ENCODE data around the gene SLC4A2.

GRCh38 chr7:151091431-151091830 is 32.0 kb downstream of the SLC4A2 start:
- TF ChIP-seq CTCF (IDR thresholded peaks at IDR 0.05) = peak; percentile 37 to 61 (median 47)
- no peak for TF ChIP-seq POLR2A (IDR thresholded peaks at IDR 0.05)
